HepG2 (cell line): Measurements from ENCODE around the gene ACOT9. TPM values are rescaled to one million over a fixed set of nuclear protein-coding genes. Genes with fewer than 3 reads are reported as not detected.

ENCODE experiments used
- ATAC-seq: fragments of 200-7000 bp; cut with Tn5 transposase; 3 replicates; pipeline ENCODE4 v1.9.1; 2020; ENCODE audit warnings: mild to moderate bottlenecking, moderate library complexity
- BruUV-seq: library from RNA; stranded (reverse); fragments of 400-500 nt; replicated peaks from 2 replicates; lab custom pipeline; 2021; lab: Mats Ljungman, UMichigan
- CTCF ChIA-PET: fragments of 300-600 bp; formaldehyde crosslinking; extraction: SDS; loops from one replicate; lab custom pipeline; 2021; ENCODE audit warnings: low total read pairs, inconsistent platforms, low intra/inter-chr PET ratio; lab: Yijun Ruan, JAX
- POLR2A ChIA-PET: fragments of 350-600 bp; sonication (Branson Sonifier 250); formaldehyde crosslinking; loops from one replicate; lab custom pipeline; 2020; ENCODE audit warnings: antibody characterized with exemption, inconsistent platforms; lab: Yijun Ruan, JAX
- DNase-seq: peaks from one replicate; pipeline ENCODE4 v3.0.0-alpha.2; 2015; ENCODE audit warnings: low spot score
- FAIRE-seq: peaks from 3 replicates; lab custom pipeline; 2011; peaks lifted over from hg19 to GRCh38; lab: Jason Lieb, UNC
- H2AFZ ChIP-seq: one replicate; pipeline ENCODE4 v1.6.1; 2011; ENCODE audit warnings: low read length, inconsistent platforms
- H3K27ac ChIP-seq: fragments of 300-600 bp; 3 replicates; pipeline ENCODE4 v1.8.0; 2011; ENCODE audit warnings: mixed run types, mild to moderate bottlenecking, mixed read lengths, low read length, inconsistent platforms; ENCODE audit not compliant: insufficient read depth; ENCODE audit errors: extremely low read length
- H3K27me3 ChIP-seq, 2 experiments: fragments of 200-600 bp in 1 of 2; 2 replicates in 1 of 2; 3 replicates in 1 of 2; pipeline versions ENCODE4 v1.6.0 to v1.8.0; 2011; ENCODE audit warnings: low read length in 2 of 2, mild to moderate bottlenecking in 2 of 2, moderate library complexity in 2 of 2, inconsistent platforms in 1 of 2; ENCODE audit not compliant: insufficient read depth in 2 of 2, control insufficient read depth in 1 of 2
- H3K36me3 ChIP-seq, 2 experiments: fragments of 200-600 bp in 1 of 2; replicated peaks in 1 of 2; 2 replicates in 1 of 2; 3 replicates in 1 of 2; pipeline versions ENCODE4 v1.5.1 to v1.8.0; 2011; ENCODE audit warnings: low read length in 2 of 2, inconsistent platforms in 1 of 2; ENCODE audit not compliant: insufficient read depth in 2 of 2, control insufficient read depth in 1 of 2
- H3K4me1 ChIP-seq: 2 replicates; pipeline ENCODE4 v1.5.1; 2012; ENCODE audit warnings: low read length, inconsistent platforms; ENCODE audit not compliant: insufficient read depth
- H3K4me2 ChIP-seq: 2 replicates; pipeline ENCODE4 v1.6.0; 2011; ENCODE audit warnings: low read depth, low read length, inconsistent platforms
- H3K4me3 ChIP-seq, 3 experiments: fragments of 200-600 bp in 1 of 3; sonication (generic), shearing (Covaris generic) in 1 of 3; replicated peaks in 1 of 3; 2 replicates each; pipeline ENCODE4 v1.5.1; 2011 to 2016; ENCODE audit warnings: low read length in 3 of 3, inconsistent platforms in 2 of 3, low read depth in 2 of 3, mild to moderate bottlenecking in 2 of 3, control low read depth in 1 of 3, mixed read lengths in 1 of 3; ENCODE audit not compliant: insufficient read depth in 1 of 3
- H3K79me2 ChIP-seq: one replicate; pipeline ENCODE4 v1.6.1; 2011; ENCODE audit warnings: low read length, inconsistent platforms; ENCODE audit not compliant: insufficient read depth
- H3K9ac ChIP-seq: 2 replicates; pipeline ENCODE4 v1.6.0; 2011; ENCODE audit warnings: mild to moderate bottlenecking, low read depth, low read length, inconsistent platforms; ENCODE audit not compliant: insufficient read depth
- H3K9me3 ChIP-seq: 2 replicates; pipeline ENCODE4 v1.5.1; 2012; ENCODE audit warnings: mild to moderate bottlenecking, low read length
- H4K20me1 ChIP-seq: 2 replicates; pipeline ENCODE4 v1.6.0; 2011; ENCODE audit warnings: inconsistent platforms, mild to moderate bottlenecking, low read length, moderate library complexity; ENCODE audit not compliant: insufficient read depth
- CENPBD1 ChIP-seq: sonication (generic); formaldehyde crosslinking; IDR thresholded peaks from 2 replicates; pipeline ENCODE4 v1.8.0; 2022; ENCODE audit warnings: missing genetic modification reagents, low read depth, mild to moderate bottlenecking, borderline replicate concordance
- EP300 ChIP-seq, 3 experiments: sonication (generic) in 1 of 3; formaldehyde crosslinking in 1 of 3; IDR thresholded peaks; 2 replicates each; pipeline versions ENCODE4 v1.5.1 to v1.6.1; 2011 to 2020; ENCODE audit warnings: low read depth in 2 of 3, low read length in 2 of 3, borderline replicate concordance in 1 of 3, improper control_type of control experiment in 1 of 3, mild to moderate bottlenecking in 1 of 3, missing genetic modification reagents in 1 of 3, moderate library complexity in 1 of 3
- FOXK2 ChIP-seq: fragments of 450-650 bp; IDR thresholded peaks from 2 replicates; pipeline ENCODE4 v1.6.1; 2016
- IKZF5 ChIP-seq: IDR thresholded peaks from 2 replicates; pipeline ENCODE4 v1.6.1; 2018; ENCODE audit warnings: missing genetic modification reagents, mild to moderate bottlenecking, missing compliant biosample characterization
- KLF6 ChIP-seq: IDR thresholded peaks from 2 replicates; pipeline ENCODE4 v1.8.0; 2016; ENCODE audit warnings: missing biosample characterization, missing genetic modification reagents
- LBX2 ChIP-seq: sonication (generic); formaldehyde crosslinking; IDR thresholded peaks from 2 replicates; pipeline ENCODE4 v1.5.0; 2020; ENCODE audit warnings: missing genetic modification reagents, mild to moderate bottlenecking, borderline replicate concordance
- MAX ChIP-seq: IDR thresholded peaks from 2 replicates; pipeline ENCODE4 v1.6.1; 2012; ENCODE audit warnings: inconsistent platforms
- MTF1 ChIP-seq: sonication (generic); formaldehyde crosslinking; IDR thresholded peaks from 2 replicates; pipeline ENCODE4 v1.5.0; 2020; ENCODE audit warnings: missing genetic modification reagents
- TFE3 ChIP-seq: IDR thresholded peaks from 2 replicates; pipeline ENCODE4 v1.6.1; 2016
- XBP1 ChIP-seq: sonication (generic); formaldehyde crosslinking; IDR thresholded peaks from 2 replicates; pipeline ENCODE4 v1.5.0; 2020; ENCODE audit warnings: missing genetic modification reagents
- ZBTB10 ChIP-seq: sonication (generic); formaldehyde crosslinking; IDR thresholded peaks from 2 replicates; pipeline ENCODE4 v1.4.0; 2020; ENCODE audit warnings: missing genetic modification reagents, borderline replicate concordance
- ZNF121 ChIP-seq: sonication (generic); formaldehyde crosslinking; IDR thresholded peaks from 2 replicates; pipeline ENCODE4 v1.5.0; 2020; ENCODE audit warnings: mild to moderate bottlenecking, missing genetic modification reagents
- ZNF207 ChIP-seq: fragments of 450-650 bp; IDR thresholded peaks from 2 replicates; pipeline ENCODE4 v1.6.1; 2016; ENCODE audit warnings: antibody characterized with exemption, borderline replicate concordance
- ZNF850 ChIP-seq: sonication (generic); formaldehyde crosslinking; conservative IDR thresholded peaks from 2 replicates; pipeline ENCODE4 v1.9.0; 2021; ENCODE audit warnings: mild to moderate bottlenecking, missing genetic modification reagents
- ZSCAN31 ChIP-seq: sonication (generic); formaldehyde crosslinking; IDR thresholded peaks from 2 replicates; pipeline ENCODE4 v1.5.0; 2020; ENCODE audit warnings: low read depth, mild to moderate bottlenecking, missing genetic modification reagents
- WGBS: methylation state at CpG from one replicate; pipeline ENCODE4 v1.1.6; 2017; ENCODE audit warnings: low lambda C conversion rate; 5-methylcytosine and 5-hydroxymethylcytosine counted together
- in situ Hi-C: cut with HindIII; loops from 2 replicates; pipeline ENCODE4 v1.10.0; 2017; ENCODE audit warnings: low pct_unique_long_range_greater_than_20kb; ENCODE audit not compliant: extremely low pct_ligation_motif_present
- intact Hi-C: fragments of 100-400 bp; cut with micrococcal nuclease; formaldehyde crosslinking; loops from one replicate; pipeline ENCODE4 v1.10.0; 2022; ENCODE audit not compliant: unreplicated experiment
- polyA plus RNA-seq, 8 experiments: library from polyadenylated mRNA; depleted of rRNA in 3 of 8; stranded (reverse) in 7 of 8; unstranded in 1 of 8; fragments of >200 nt; fragmentation: Illumina TruSeq in 4 of 8; extraction: Trizol in 4 of 8; gene quantifications; 2 replicates each; pipeline versions ENCODE4 v1.2.1 to v1.2.3, GENCODE V29; 2011 to 2016; ENCODE audit warnings: low read depth in 4 of 8, missing spikeins in 1 of 8, mixed read lengths in 1 of 8; ENCODE audit not compliant: insufficient read depth in 1 of 8
- total RNA-seq, 5 experiments: library from RNA; depleted of rRNA; stranded (reverse); fragments of >200 nt; fragmentation: Illumina TruSeq; extraction: Trizol; gene quantifications; 2 replicates each; pipeline ENCODE4 v1.2.3, GENCODE V29; 2016; ENCODE audit warnings: low read depth in 1 of 5

The ACOT9 gene
- total and polyA plus RNA-seq, 2 of the 13 experiments (the other 11 are each of a cell fraction or from before 2014, with no cell fraction given) = 33.3 to 36.9 TPM

GRCh38 chrX:23659339-23659738, 83.7 kb downstream of the ACOT9 start (continued):
- TF ChIP-seq ZBTB10 (CRISPR knock-in tag) = no peak
- TF ChIP-seq ZNF850 (CRISPR knock-in tag) = no peak
- TF ChIP-seq XBP1 (CRISPR knock-in tag) = no peak
- TF ChIP-seq MTF1 (CRISPR knock-in tag) = no peak
- TF ChIP-seq CENPBD1 (CRISPR knock-in tag) = no peak
- TF ChIP-seq EP300 (IDR thresholded peaks at IDR 0.05; ENCODE audit: low read depth in 2 of 2, low read length in 2 of 2) = no peak
- TF ChIP-seq EP300 (CRISPR knock-in tag; IDR thresholded peaks at IDR 0.05; ENCODE audit: borderline replicate concordance) = no peak

GRCh38 chrX:23656684-23657083, 86.4 kb downstream of the ACOT9 start:
- WGBS = no CpG with 5 or more reads among the region's 3 CpGs
- H4K20me1 ChIP-seq = no peaks in the 10 kb centered on the region
- H3K4me1 ChIP-seq = peaks cover 17% of the 10 kb centered on the region; the same call in 1 of the 2 replicates
- no peak overlapping the region for H3K27ac ChIP-seq
- H3K9ac ChIP-seq = no peak overlapping the region
- H3K4me2 ChIP-seq = no peak overlapping the region
- no peak for ATAC-seq
- CTCF ChIA-PET = no interaction called here
- no peaks in the 10 kb centered on the region for H3K9me3 ChIP-seq
- H3K27me3 ChIP-seq = no peaks in the 10 kb centered on the region
- TF ChIP-seq MTF1 (CRISPR knock-in tag) = no peak
- no peak for TF ChIP-seq ZSCAN31 (CRISPR knock-in tag)
- no peak for TF ChIP-seq ZNF121 (CRISPR knock-in tag)
- no peak for TF ChIP-seq LBX2 (CRISPR knock-in tag)
- TF ChIP-seq MAX = no peak
- TF ChIP-seq FOXK2 = no peak
- no peak for TF ChIP-seq KLF6 (CRISPR knock-in tag)
- TF ChIP-seq TFE3 (CRISPR knock-in tag) = no peak
- no peak for TF ChIP-seq IKZF5 (CRISPR knock-in tag)
- no peak for TF ChIP-seq ZNF207
- H3K36me3 ChIP-seq = no peaks in the 10 kb centered on the region
- BruUV-seq = no TSS peak
- no peak overlapping the region for H3K4me3 ChIP-seq
- H3K79me2 ChIP-seq = no peaks in the 10 kb centered on the region
- in situ Hi-C loops (no loop called here), intact Hi-C loops (no loop called here)
- no peak for DNase-seq
- no peak overlapping the region for H2AFZ ChIP-seq
- FAIRE-seq = no peak
- POLR2A ChIA-PET = no interaction called here
